PC-9 (cell line): ENCODE measurements around the gene CNPY3. TPM values are rescaled to one million over a fixed set of nuclear protein-coding genes. Genes with fewer than 3 reads are reported as not detected.

ENCODE experiments used
- BruUV-seq: library from RNA; stranded (reverse); fragments of 400-500 nt; replicated peaks from 2 replicates; lab custom pipeline; 2021; lab: Mats Ljungman, UMichigan
- CTCF ChIA-PET: fragments of 300-600 bp; sonication (Branson Sonifier 250); formaldehyde crosslinking; loops from one replicate; lab custom pipeline; 2022; ENCODE audit warnings: antibody characterized with exemption; lab: Charles Lee
- POLR2A ChIA-PET: fragments of 300-600 bp; sonication (Branson Sonifier 250); formaldehyde crosslinking; loops from one replicate; lab custom pipeline; 2022; ENCODE audit warnings: antibody characterized with exemption; ENCODE audit not compliant: unreplicated experiment; lab: Charles Lee
- DNase-seq, 2 experiments: peaks; one replicate each; pipeline versions ENCODE4 v3.0.0 to v3.0.0-alpha.2; 2015 to 2022; ENCODE audit warnings: mixed read lengths in 1 of 2
- H2AFZ ChIP-seq: fragments of 200-600 bp; sonication (generic); 2 replicates; pipeline ENCODE4 v1.8.1; 2017; ENCODE audit warnings: antibody characterized with exemption
- H3F3A ChIP-seq: fragments of 200-600 bp; sonication (generic); 2 replicates; pipeline ENCODE4 v1.8.1; 2017; ENCODE audit warnings: antibody characterized with exemption, mild to moderate bottlenecking, low read depth; ENCODE audit not compliant: insufficient read depth
- H3K27ac ChIP-seq: fragments of 200-600 bp; sonication (generic); 2 replicates; pipeline ENCODE4 v1.6.1; 2016; ENCODE audit warnings: mixed run types
- H3K27me3 ChIP-seq: fragments of 200-600 bp; sonication (generic); 2 replicates; pipeline ENCODE4 v1.6.1; 2016; ENCODE audit warnings: low read depth, mixed run types; ENCODE audit not compliant: insufficient read depth
- H3K36me3 ChIP-seq: fragments of 200-600 bp; sonication (generic); 2 replicates; pipeline ENCODE4 v1.6.1; 2016; ENCODE audit warnings: low read depth, mixed run types
- H3K4me1 ChIP-seq: fragments of 200-600 bp; sonication (generic); replicated peaks from 2 replicates; pipeline ENCODE4 v1.6.1; 2016; ENCODE audit warnings: mixed run types; ENCODE audit not compliant: insufficient read depth
- H3K4me2 ChIP-seq: fragments of 200-600 bp; sonication (generic); 2 replicates; pipeline ENCODE4 v1.6.1; 2017; ENCODE audit warnings: mixed run types
- H3K4me3 ChIP-seq: fragments of 200-600 bp; sonication (generic); 2 replicates; pipeline ENCODE4 v1.6.1; 2016; ENCODE audit warnings: mixed run types
- H3K79me2 ChIP-seq: fragments of 200-600 bp; sonication (generic); 2 replicates; pipeline ENCODE4 v1.6.1; 2017; ENCODE audit warnings: low read depth, mixed run types
- H3K9me2 ChIP-seq: fragments of 200-600 bp; sonication (generic); 2 replicates; pipeline ENCODE4 v1.8.1; 2017; ENCODE audit warnings: mild to moderate bottlenecking; ENCODE audit not compliant: insufficient read depth
- H3K9me3 ChIP-seq: fragments of 200-600 bp; sonication (generic); 2 replicates; pipeline ENCODE4 v1.8.1; 2016; ENCODE audit warnings: low read depth; ENCODE audit not compliant: insufficient read depth
- H4K20me1 ChIP-seq: fragments of 200-600 bp; sonication (generic); 2 replicates; pipeline ENCODE4 v1.8.1; 2017; ENCODE audit not compliant: insufficient read depth
- EZH2 ChIP-seq: fragments of 200-600 bp; sonication (generic); IDR thresholded peaks from 2 replicates; pipeline ENCODE4 v1.8.0; 2017; ENCODE audit warnings: antibody characterized with exemption, low read depth
- intact Hi-C: fragments of 100-400 bp; cut with micrococcal nuclease; formaldehyde crosslinking; loops from one replicate; pipeline ENCODE4 v1.10.0; 2022; ENCODE audit not compliant: unreplicated experiment
- total RNA-seq: library from RNA; stranded (reverse); gene quantifications from 2 replicates; pipeline ENCODE4 v1.2.3, GENCODE V29; 2021
- TF ChIP-seq, protein P1 (sequence below): fragments of 200-600 bp; sonication (generic); conservative IDR thresholded peaks from 2 replicates; pipeline ENCODE4 v1.6.1; 2017; ENCODE audit warnings: mixed run types, antibody characterized with exemption, mild to moderate bottlenecking, moderate library complexity

CNPY3 gene
- total RNA-seq, 1 experiment from 2014 or later, result 47.7 TPM

DNA sequence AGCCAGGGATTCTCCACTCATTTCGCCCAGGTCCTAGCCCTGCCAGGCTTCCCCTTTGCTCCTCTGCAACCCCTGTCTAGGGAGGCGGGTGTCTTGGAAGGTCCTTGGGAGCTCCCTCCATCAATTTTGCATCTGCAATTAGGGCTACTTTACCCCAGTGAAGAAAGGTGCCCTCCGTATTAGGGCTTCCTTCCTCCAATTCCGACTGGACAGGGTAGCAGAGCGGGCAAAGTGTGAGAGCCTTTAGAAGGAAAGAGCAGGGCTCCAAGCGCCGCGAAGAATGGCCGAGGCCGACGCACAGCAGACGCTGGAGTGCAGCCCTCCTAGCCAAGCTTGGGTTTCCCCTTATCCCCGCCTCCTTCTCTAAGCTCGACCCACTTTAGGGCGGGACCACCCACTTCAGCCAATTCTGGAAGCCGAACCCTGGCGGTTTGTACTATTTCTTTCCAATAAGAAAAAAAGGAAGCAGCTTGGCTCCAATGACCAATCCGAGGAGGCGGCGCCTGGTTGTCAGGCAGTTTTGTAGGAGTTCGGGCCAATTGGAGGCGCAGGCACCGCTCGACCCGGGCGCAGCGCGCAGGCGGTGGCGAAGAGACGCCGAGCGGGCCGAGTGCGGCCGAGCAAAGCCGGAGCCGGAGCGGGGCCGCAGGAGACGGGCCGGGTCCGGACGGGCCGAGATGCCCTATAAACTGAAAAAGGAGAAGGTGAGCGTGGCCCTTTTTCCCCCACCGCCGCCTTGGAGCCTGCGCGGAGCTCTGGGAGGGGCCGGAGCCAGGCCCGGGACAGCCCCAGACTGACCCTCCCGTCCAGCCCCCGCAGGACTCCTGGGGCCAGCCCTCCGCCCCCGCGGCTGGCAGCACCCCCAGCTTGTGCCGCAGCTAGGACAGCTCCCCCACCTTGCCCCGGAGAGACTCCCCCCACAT lies 55.0 kb downstream of the CNPY3 start, which contains the start of gene PPP2R5D:
PPP2R5D (plus strand) TSS at position 570 of the 923 bp plus-strand sequence; CDS start at position 678, 108 bp downstream.
- Histone ChIP-seq H3K79me2 (peaks cover 11% of the 10 kb centered on the region; the same call in 1 of the 2 replicates), H3K9me2 (no peaks in the 10 kb centered on the region), H2AFZ (peak within 1 kb of the TSS; percentile 79), H3K9me3 (no peaks in the 10 kb centered on the region), H3K27ac (no peak within 1 kb of the TSS), H3K4me1 (peaks cover 17% of the 10 kb centered on the region; the same call in 1 of the 2 replicates), H3K36me3 (no peaks in the 10 kb centered on the region), H3F3A (peaks cover 11% of the 10 kb centered on the region; the same call in 1 of the 2 replicates), H3K4me2 (peak within 1 kb of the TSS; percentile 96), H3K27me3 (no peaks in the 10 kb centered on the region), H4K20me1 (no peaks in the 10 kb centered on the region), H3K4me3 (peak within 1 kb of the TSS; percentile 60)
- BruUV-seq, result no TSS peak
- POLR2A ChIA-PET, result interaction anchor here (0.5 to 1.6 kb wide), 17 partner anchors 13 to 1089 kb away, joined by 3 to 14 read pairs (median 4); partner anchors contain the start of genes CNPY3, CUL7, KLC4 and KLHDC3
- CTCF ChIA-PET, result interaction anchor here (0.7 to 1.0 kb wide), 2 partner anchors 27 to 63 kb away, joined by 3 to 5 read pairs; no protein-coding TSS in a partner anchor
- intact Hi-C loops, result no loop called here
- peak; percentile 96 for DNase-seq
- no peak for TF ChIP-seq EZH2
- TF ChIP-seq, protein P1, sequence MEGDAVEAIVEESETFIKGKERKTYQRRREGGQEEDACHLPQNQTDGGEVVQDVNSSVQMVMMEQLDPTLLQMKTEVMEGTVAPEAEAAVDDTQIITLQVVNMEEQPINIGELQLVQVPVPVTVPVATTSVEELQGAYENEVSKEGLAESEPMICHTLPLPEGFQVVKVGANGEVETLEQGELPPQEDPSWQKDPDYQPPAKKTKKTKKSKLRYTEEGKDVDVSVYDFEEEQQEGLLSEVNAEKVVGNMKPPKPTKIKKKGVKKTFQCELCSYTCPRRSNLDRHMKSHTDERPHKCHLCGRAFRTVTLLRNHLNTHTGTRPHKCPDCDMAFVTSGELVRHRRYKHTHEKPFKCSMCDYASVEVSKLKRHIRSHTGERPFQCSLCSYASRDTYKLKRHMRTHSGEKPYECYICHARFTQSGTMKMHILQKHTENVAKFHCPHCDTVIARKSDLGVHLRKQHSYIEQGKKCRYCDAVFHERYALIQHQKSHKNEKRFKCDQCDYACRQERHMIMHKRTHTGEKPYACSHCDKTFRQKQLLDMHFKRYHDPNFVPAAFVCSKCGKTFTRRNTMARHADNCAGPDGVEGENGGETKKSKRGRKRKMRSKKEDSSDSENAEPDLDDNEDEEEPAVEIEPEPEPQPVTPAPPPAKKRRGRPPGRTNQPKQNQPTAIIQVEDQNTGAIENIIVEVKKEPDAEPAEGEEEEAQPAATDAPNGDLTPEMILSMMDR, result no peak

DNA sequence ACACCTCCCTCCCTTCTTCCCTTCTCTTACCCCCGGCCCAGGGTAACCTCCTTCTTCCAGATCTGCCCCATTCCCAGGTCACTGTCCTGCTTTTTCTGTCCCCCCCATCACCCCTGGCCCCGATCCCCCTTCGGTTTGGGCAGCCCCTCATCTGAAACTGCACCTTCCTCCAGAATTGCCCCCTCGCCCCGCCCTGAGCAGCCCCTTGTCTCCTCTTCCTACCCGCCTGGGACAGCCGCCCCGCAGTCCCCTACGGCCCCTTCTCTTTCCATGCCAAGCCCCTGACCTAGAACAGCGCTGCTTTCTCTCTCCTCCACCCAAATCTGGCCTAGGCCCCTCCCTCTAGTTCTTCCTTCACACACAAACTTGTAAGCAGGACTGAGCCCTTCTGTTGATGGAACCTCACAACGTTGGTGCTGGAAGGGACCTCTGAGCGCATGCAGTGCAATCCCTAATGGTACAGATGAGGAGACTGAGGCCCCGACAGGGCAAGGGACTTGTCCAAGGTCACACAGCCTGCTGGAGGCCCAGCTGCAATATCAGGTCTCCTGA lies 55.7 kb downstream of the CNPY3 start:
- H3F3A ChIP-seq, result peaks cover 3% of the 10 kb centered on the region; the same call in 1 of the 2 replicates
- H3K27me3 ChIP-seq, result no peaks in the 10 kb centered on the region
- peaks cover 11% of the 10 kb centered on the region; the same call in 1 of the 2 replicates for H3K79me2 ChIP-seq
- peak overlapping the region; percentile 96 for H3K4me2 ChIP-seq
- POLR2A ChIA-PET, result interaction anchor here (0.5 to 1.6 kb wide), 8 partner anchors 14 to 1090 kb away, joined by 3 to 14 read pairs (median 5); partner anchors contain the start of genes CNPY3, KLC4, KLHDC3 and MEA1
- H3K36me3 ChIP-seq, result no peaks in the 10 kb centered on the region
- peak overlapping the region; percentile 79 for H2AFZ ChIP-seq
- no TSS peak for BruUV-seq
- H3K4me1 ChIP-seq, result peaks cover 12% of the 10 kb centered on the region; the same call in 1 of the 2 replicates
- H3K4me3 ChIP-seq, result peak overlapping the region; percentile 60
- H4K20me1 ChIP-seq, result no peaks in the 10 kb centered on the region
- intact Hi-C loops, result no loop called here
- no peaks in the 10 kb centered on the region for H3K9me2 ChIP-seq
- DNase-seq, result no peak
- no peaks in the 10 kb centered on the region for H3K9me3 ChIP-seq
- TF ChIP-seq EZH2, result no peak
- TF ChIP-seq, protein P1, result no peak
- CTCF ChIA-PET, result no interaction called here
- H3K27ac ChIP-seq, result no peak overlapping the region
